HepG2 (cell line): ENCODE data around the gene DNMT3A. TPM values are rescaled to one million over a fixed set of nuclear protein-coding genes. Genes with fewer than 3 reads are reported as not detected.

Experiments
- ATAC-seq: fragments of 200-7000 bp; cut with Tn5 transposase; 3 replicates; pipeline ENCODE4 v1.9.1; 2020; ENCODE audit warnings: mild to moderate bottlenecking, moderate library complexity
- BruUV-seq: library from RNA; stranded (reverse); fragments of 400-500 nt; replicated peaks from 2 replicates; lab custom pipeline; 2021; lab: Mats Ljungman, UMichigan
- CTCF ChIA-PET: fragments of 300-600 bp; formaldehyde crosslinking; extraction: SDS; loops from one replicate; lab custom pipeline; 2021; ENCODE audit warnings: low total read pairs, inconsistent platforms, low intra/inter-chr PET ratio; lab: Yijun Ruan, JAX
- POLR2A ChIA-PET: fragments of 350-600 bp; sonication (Branson Sonifier 250); formaldehyde crosslinking; loops from one replicate; lab custom pipeline; 2020; ENCODE audit warnings: antibody characterized with exemption, inconsistent platforms; lab: Yijun Ruan, JAX
- DNase-seq: peaks from one replicate; pipeline ENCODE4 v3.0.0-alpha.2; 2015; ENCODE audit warnings: low spot score
- FAIRE-seq: peaks from 3 replicates; lab custom pipeline; 2011; peaks lifted over from hg19 to GRCh38; lab: Jason Lieb, UNC
- H2AFZ ChIP-seq: one replicate; pipeline ENCODE4 v1.6.1; 2011; ENCODE audit warnings: low read length, inconsistent platforms
- H3K27ac ChIP-seq: fragments of 300-600 bp; 3 replicates; pipeline ENCODE4 v1.8.0; 2011; ENCODE audit warnings: mixed run types, mild to moderate bottlenecking, mixed read lengths, low read length, inconsistent platforms; ENCODE audit not compliant: insufficient read depth; ENCODE audit errors: extremely low read length
- H3K27me3 ChIP-seq, 2 experiments: fragments of 200-600 bp in 1 of 2; 2 replicates in 1 of 2; 3 replicates in 1 of 2; pipeline versions ENCODE4 v1.6.0 to v1.8.0; 2011; ENCODE audit warnings: low read length in 2 of 2, mild to moderate bottlenecking in 2 of 2, moderate library complexity in 2 of 2, inconsistent platforms in 1 of 2; ENCODE audit not compliant: insufficient read depth in 2 of 2, control insufficient read depth in 1 of 2
- H3K36me3 ChIP-seq, 2 experiments: fragments of 200-600 bp in 1 of 2; replicated peaks in 1 of 2; 2 replicates in 1 of 2; 3 replicates in 1 of 2; pipeline versions ENCODE4 v1.5.1 to v1.8.0; 2011; ENCODE audit warnings: low read length in 2 of 2, inconsistent platforms in 1 of 2; ENCODE audit not compliant: insufficient read depth in 2 of 2, control insufficient read depth in 1 of 2
- H3K4me1 ChIP-seq: 2 replicates; pipeline ENCODE4 v1.5.1; 2012; ENCODE audit warnings: low read length, inconsistent platforms; ENCODE audit not compliant: insufficient read depth
- H3K4me2 ChIP-seq: 2 replicates; pipeline ENCODE4 v1.6.0; 2011; ENCODE audit warnings: low read depth, low read length, inconsistent platforms
- H3K4me3 ChIP-seq, 3 experiments: fragments of 200-600 bp in 1 of 3; sonication (generic), shearing (Covaris generic) in 1 of 3; replicated peaks in 1 of 3; 2 replicates each; pipeline ENCODE4 v1.5.1; 2011 to 2016; ENCODE audit warnings: low read length in 3 of 3, inconsistent platforms in 2 of 3, low read depth in 2 of 3, mild to moderate bottlenecking in 2 of 3, control low read depth in 1 of 3, mixed read lengths in 1 of 3; ENCODE audit not compliant: insufficient read depth in 1 of 3
- H3K79me2 ChIP-seq: one replicate; pipeline ENCODE4 v1.6.1; 2011; ENCODE audit warnings: low read length, inconsistent platforms; ENCODE audit not compliant: insufficient read depth
- H3K9ac ChIP-seq: 2 replicates; pipeline ENCODE4 v1.6.0; 2011; ENCODE audit warnings: mild to moderate bottlenecking, low read depth, low read length, inconsistent platforms; ENCODE audit not compliant: insufficient read depth
- H3K9me3 ChIP-seq: 2 replicates; pipeline ENCODE4 v1.5.1; 2012; ENCODE audit warnings: mild to moderate bottlenecking, low read length
- H4K20me1 ChIP-seq: 2 replicates; pipeline ENCODE4 v1.6.0; 2011; ENCODE audit warnings: inconsistent platforms, mild to moderate bottlenecking, low read length, moderate library complexity; ENCODE audit not compliant: insufficient read depth
- MLLT10 ChIP-seq: sonication (generic); formaldehyde crosslinking; IDR thresholded peaks from 2 replicates; pipeline ENCODE4 v1.4.0; 2020; ENCODE audit warnings: missing genetic modification reagents
- MNT ChIP-seq: fragments of 450-650 bp; IDR thresholded peaks from 2 replicates; pipeline ENCODE4 v1.6.1; 2016
- TEAD3 ChIP-seq: optimal IDR thresholded peaks from 2 replicates; pipeline ENCODE3; 2016; ENCODE audit warnings: borderline replicate concordance
- ZFP91 ChIP-seq: sonication (generic); formaldehyde crosslinking; IDR thresholded peaks from 2 replicates; pipeline ENCODE4 v1.9.0; 2022; ENCODE audit warnings: missing genetic modification reagents, mild to moderate bottlenecking, borderline replicate concordance
- ZNF230 ChIP-seq: sonication (generic); formaldehyde crosslinking; IDR thresholded peaks from 2 replicates; pipeline ENCODE4 v1.4.0; 2020; ENCODE audit warnings: mild to moderate bottlenecking, missing genetic modification reagents
- WGBS: methylation state at CpG from one replicate; pipeline ENCODE4 v1.1.6; 2017; ENCODE audit warnings: low lambda C conversion rate; 5-methylcytosine and 5-hydroxymethylcytosine counted together
- in situ Hi-C: cut with HindIII; loops from 2 replicates; pipeline ENCODE4 v1.10.0; 2017; ENCODE audit warnings: low pct_unique_long_range_greater_than_20kb; ENCODE audit not compliant: extremely low pct_ligation_motif_present
- intact Hi-C: fragments of 100-400 bp; cut with micrococcal nuclease; formaldehyde crosslinking; loops from one replicate; pipeline ENCODE4 v1.10.0; 2022; ENCODE audit not compliant: unreplicated experiment
- polyA plus RNA-seq, 8 experiments: library from polyadenylated mRNA; depleted of rRNA in 3 of 8; stranded (reverse) in 7 of 8; unstranded in 1 of 8; fragments of >200 nt; fragmentation: Illumina TruSeq in 4 of 8; extraction: Trizol in 4 of 8; gene quantifications; 2 replicates each; pipeline versions ENCODE4 v1.2.1 to v1.2.3, GENCODE V29; 2011 to 2016; ENCODE audit warnings: low read depth in 4 of 8, missing spikeins in 1 of 8, mixed read lengths in 1 of 8; ENCODE audit not compliant: insufficient read depth in 1 of 8
- total RNA-seq, 5 experiments: library from RNA; depleted of rRNA; stranded (reverse); fragments of >200 nt; fragmentation: Illumina TruSeq; extraction: Trizol; gene quantifications; 2 replicates each; pipeline ENCODE4 v1.2.3, GENCODE V29; 2016; ENCODE audit warnings: low read depth in 1 of 5

DNMT3A gene
- total and polyA plus RNA-seq, 2 of the 13 experiments (the other 11 are each of a cell fraction or from before 2014, with no cell fraction given) = 14.7 to 29.1 TPM

- ChIA-PET CTCF (no interaction called here), POLR2A (no interaction called here)
- H2AFZ ChIP-seq = no peak overlapping the region
- H3K36me3 ChIP-seq = no peaks in the 10 kb centered on the region
- intact Hi-C loops = no loop called here
- no peaks in the 10 kb centered on the region for H3K79me2 ChIP-seq
- FAIRE-seq = no peak
- DNase-seq = no peak
- H3K9me3 ChIP-seq = no peaks in the 10 kb centered on the region
- peaks cover 3 to 9% of the 10 kb centered on the region in 2 experiments; a peak in 3 of 5 replicates for H3K27me3 ChIP-seq
- no peak overlapping the region for H3K4me2 ChIP-seq
- BruUV-seq = no TSS peak
- peaks cover 11% of the 10 kb centered on the region for H3K4me1 ChIP-seq
- no peaks in the 10 kb centered on the region for H4K20me1 ChIP-seq
- H3K4me3 ChIP-seq = no peak overlapping the region
- H3K27ac ChIP-seq = no peak overlapping the region
- 49% methylated on average over 11 of the region's 11 CpGs for WGBS
- no peak; the same call in 2 of the 3 replicates for ATAC-seq
- in situ Hi-C loops = no loop called here
- TF ChIP-seq TEAD3 (CRISPR knock-in tag) = no peak
- TF ChIP-seq MNT = peak; percentile 77
- H3K9ac ChIP-seq = no peak overlapping the region
These were observed 139.4 kb downstream of the DNMT3A start for GRCh38 chr2:25202275-25202674.

- CTCF ChIA-PET = no interaction called here
These were observed 139.9 kb downstream of the DNMT3A start for GRCh38 chr2:25201794-25202193.

More at GRCh38 chr2:25201794-25202193, 139.9 kb downstream of the DNMT3A start:
- in situ Hi-C loops (no loop called here), intact Hi-C loops (no loop called here)
- peaks cover 14% of the 10 kb centered on the region for H3K4me1 ChIP-seq
- no peak for DNase-seq
- H4K20me1 ChIP-seq = no peaks in the 10 kb centered on the region
- H3K9me3 ChIP-seq = no peaks in the 10 kb centered on the region
- WGBS = 31% methylated on average over 7 of the region's 7 CpGs
- no peak overlapping the region for H3K4me2 ChIP-seq
- no peaks in the 10 kb centered on the region for H3K79me2 ChIP-seq
- BruUV-seq = no TSS peak
- no peak; the same call in 2 of the 3 replicates for ATAC-seq
- peaks cover 3 to 9% of the 10 kb centered on the region in 2 experiments; a peak in 3 of 5 replicates for H3K27me3 ChIP-seq
- POLR2A ChIA-PET = no interaction called here
- H3K36me3 ChIP-seq = no peaks in the 10 kb centered on the region
- H3K4me3 ChIP-seq = no peak overlapping the region
- H3K27ac ChIP-seq = no peak overlapping the region
- H2AFZ ChIP-seq = no peak overlapping the region
- no peak for FAIRE-seq
- H3K9ac ChIP-seq = no peak overlapping the region
- TF ChIP-seq ZFP91 (CRISPR knock-in tag) (0 out of 2 replicates have a peak, but pooled peaks have one; percentile 21), ZNF230 (no peak), MLLT10 (CRISPR knock-in tag) (no peak)
- TF ChIP-seq, all 625 proteins: peak for 1
